GM08714 (cell line): ENCODE measurements around the gene RAB23.

Source experiments
- H3K4me3 ChIP-seq: fragments of 200-500 bp; sonication (Bioruptor generic); 2 replicates; pipeline ENCODE4 v1.5.1; 2014; ENCODE audit warnings: mild to moderate bottlenecking, low read length, inconsistent platforms
- ZNF274 ChIP-seq: IDR thresholded peaks from 2 replicates; pipeline ENCODE4 v1.6.1; 2012; ENCODE audit warnings: mild to moderate bottlenecking, low read depth, low read length

RAB23 gene

DNA sequence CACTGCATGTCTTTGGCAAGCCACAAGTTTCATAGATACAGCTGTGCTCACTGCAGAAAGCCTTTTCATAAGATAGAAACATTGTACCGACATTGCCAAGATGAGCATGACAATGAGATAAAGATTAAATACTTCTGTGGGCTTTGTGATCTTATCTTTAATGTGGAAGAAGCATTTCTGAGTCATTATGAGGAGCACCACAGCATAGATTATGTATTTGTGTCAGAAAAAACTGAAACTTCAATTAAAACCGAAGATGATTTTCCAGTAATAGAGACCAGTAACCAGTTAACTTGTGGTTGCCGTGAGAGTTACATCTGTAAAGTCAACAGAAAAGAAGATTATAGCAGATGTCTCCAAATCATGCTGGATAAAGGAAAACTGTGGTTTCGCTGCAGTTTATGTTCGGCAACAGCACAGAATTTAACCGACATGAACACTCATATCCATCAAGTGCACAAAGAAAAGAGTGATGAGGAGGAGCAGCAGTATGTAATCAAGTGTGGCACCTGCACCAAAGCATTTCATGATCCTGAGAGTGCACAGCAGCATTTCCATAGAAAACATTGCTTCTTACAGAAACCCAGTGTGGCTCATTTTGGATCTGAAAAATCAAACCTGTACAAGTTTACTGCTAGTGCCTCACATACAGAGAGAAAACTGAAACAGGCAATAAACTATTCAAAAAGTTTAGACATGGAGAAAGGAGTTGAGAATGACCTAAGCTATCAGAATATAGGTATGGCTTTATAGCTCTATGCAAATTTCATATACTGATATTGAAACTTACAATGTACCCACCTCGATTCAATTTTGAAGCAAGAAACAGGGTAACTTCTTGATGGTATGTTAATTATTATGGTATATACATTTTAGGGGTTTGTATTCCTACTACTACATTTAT is 73.9 kb downstream of the RAB23 start:
- TF ChIP-seq ZNF274: no peak
- H3K4me3 ChIP-seq: no peak overlapping the region

DNA sequence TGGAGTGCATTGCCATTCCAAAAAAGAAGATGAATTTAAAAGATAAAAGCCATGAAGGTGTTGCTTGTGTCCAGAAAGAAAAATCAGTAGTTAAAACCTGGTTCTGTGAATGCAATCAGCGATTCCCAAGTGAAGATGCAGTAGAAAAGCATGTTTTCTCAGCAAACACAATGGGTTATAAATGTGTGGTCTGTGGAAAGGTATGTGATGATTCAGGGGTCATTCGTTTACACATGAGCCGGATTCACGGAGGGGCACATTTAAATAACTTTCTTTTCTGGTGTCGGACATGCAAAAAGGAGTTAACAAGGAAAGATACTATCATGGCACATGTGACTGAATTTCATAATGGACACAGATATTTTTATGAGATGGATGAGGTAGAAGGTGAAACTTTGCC is 74.7 kb downstream of the RAB23 start:
- TF ChIP-seq ZNF274: no peak
- no peak overlapping the region for H3K4me3 ChIP-seq

DNA sequence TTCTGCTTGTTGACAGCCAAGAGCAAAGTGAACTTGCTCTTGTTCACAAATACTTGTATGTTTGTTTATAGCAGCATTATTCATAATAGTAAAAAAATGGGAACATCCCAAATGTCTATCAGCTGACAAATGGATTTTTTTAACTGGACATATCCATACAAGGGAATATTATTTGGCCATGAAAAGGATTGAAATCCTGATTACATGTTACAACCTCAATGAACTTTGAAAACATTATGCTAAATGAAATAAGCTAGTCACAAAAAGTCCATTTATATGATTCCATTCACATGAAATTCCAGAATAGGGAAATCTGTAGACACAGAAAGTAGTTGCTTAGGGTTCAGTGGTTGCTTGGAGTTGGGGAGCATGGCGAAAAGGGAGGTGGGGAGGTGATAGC is 78.4 kb downstream of the RAB23 start:
- no peak overlapping the region for H3K4me3 ChIP-seq
- TF ChIP-seq ZNF274: no peak

DNA sequence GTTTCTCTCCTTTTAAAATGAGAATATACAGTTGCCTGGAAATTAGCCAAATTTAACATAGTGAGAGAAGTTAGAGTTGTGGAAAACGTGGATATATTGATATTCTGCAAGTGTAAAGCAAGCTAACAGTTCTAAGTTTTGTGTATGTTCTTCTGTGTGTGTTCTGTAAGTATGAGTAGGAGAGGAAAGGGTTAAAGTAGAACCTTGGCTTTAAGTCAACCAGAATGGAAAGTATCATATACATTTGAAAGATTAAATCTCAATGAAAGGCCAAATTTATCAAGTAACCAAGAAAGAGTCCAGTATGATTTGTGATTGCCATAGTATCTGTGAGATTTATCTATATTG is 80.0 kb downstream of the RAB23 start:
- no peak overlapping the region for H3K4me3 ChIP-seq
- TF ChIP-seq ZNF274: no peak

DNA sequence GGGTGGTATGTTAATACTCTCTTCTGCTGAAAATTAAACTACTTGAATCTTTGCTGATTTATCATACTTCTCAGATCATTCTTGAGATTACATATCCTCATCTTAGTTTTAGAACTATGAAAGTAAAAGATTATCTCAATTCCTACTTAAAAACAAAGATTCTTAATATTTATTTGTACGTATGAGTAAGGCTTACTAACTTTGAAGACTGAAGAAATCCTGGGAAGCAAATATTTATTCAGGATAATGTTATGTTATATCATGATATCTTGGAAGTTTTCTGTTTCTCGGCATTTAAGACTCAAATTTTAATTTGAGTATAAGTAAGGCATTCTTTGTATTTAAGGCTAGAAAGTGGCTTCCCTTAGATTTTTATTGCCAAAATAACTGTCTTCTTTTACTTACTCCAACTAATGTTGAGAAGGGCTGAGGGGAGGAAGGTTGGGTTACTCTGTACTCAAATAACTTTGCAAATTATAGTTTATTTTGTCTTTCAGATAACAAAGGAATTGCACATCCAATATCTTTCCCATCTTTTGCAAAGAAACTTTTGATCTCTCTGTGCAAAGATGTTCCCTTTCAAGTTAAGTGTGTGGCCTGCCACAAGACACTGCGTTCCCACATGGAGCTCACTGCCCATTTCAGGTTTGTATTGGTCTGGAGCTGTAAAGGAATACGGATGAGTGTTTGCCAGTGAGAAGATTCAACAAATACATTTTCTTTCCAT is 80.5 kb downstream of the RAB23 start:
- H3K4me3 ChIP-seq: no peak overlapping the region

DNA sequence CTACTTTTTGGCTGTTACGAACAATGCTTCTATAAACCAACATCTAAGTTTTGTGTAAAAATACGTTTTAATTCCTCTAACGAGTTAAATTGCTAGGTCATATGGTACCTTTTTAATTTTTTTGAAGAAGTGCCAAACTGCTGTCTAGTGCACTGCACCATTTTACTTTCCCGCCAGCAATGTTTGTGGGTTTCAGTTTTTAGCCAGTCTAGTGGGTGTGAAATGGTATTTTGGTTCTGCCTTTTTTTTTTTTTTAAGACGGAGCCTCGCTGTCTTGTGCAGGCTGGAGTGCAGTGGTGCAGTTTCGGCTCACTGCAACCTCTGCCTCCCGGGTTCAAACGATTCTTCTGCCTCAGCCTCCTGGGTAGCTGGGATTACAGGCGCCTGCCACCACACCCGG is 84.1 kb downstream of the RAB23 start:
- no peak overlapping the region for H3K4me3 ChIP-seq
- TF ChIP-seq ZNF274: no peak

More for the DNA sequence above, 80.5 kb downstream of the RAB23 start:
- TF ChIP-seq ZNF274: no peak

DNA sequence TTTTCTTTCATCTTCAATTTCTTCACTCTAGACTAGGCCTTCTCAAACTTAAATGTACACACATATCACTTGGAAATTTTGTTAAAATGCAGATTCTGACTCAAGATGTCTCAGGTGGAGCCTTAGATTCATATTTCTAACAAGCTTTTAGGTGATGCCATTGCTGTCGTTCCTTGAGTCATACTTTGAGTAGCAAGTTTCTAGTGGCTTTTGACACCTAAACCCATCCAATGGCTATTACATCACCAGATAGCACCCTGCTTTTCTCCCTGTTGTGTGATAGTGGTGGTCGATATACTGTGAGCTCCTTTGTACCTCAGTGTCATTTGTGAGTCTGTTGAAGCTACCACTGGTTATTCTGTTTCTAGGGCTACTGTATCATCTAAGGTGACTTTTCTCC is 84.8 kb downstream of the RAB23 start:
- no peak overlapping the region for H3K4me3 ChIP-seq
- TF ChIP-seq ZNF274: no peak
